Stimulated activated CD8-positive, alpha-beta memory T cell treated with anti-CD3 and anti-CD28 coated beads, Interleukin-4, amount 100 ng/mL, for 1 hour (primary cell): ENCODE data around the gene CHIA.
"Not testable (repeated sequence)": the region's sequence is repeated elsewhere in the genome, so short reads cannot be mapped to it uniquely, and the experiment has no call there.

ENCODE experiments used
- DNase-seq, 2 donors: peaks; one replicate each; pipeline ENCODE4 v3.0.0-alpha.2; 2020; ENCODE audit warnings: low read depth in 2 of 2, low spot score in 1 of 2

Gene CHIA

DNA sequence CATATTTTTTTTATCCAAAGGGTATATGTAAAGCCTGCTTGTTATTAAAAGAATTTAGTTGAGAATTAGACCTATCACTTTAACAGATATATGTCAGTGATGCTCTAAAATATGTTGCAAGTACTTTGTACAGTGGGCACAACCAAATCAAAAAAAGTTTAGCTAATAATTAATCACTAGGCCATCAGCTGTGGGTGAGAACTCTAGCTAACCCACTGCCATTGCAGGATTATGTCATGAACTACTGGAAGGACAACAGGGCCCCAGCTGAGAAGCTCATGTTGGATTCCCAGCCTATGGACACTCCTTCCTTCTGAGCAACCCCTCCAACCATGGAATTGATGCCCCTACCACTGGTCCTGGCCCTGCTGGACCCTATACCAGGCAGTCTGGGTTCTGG lies 6.8 kb upstream of the CHIA start:
- no peak for DNase-seq

GRCh38 chr1:111285879-111286278 lies 4.8 kb upstream of the CHIA start:
- no peak for DNase-seq

GRCh38 chr1:111286912-111287311 lies 3.7 kb upstream of the CHIA start:
- DNase-seq, result no peak

DNA sequence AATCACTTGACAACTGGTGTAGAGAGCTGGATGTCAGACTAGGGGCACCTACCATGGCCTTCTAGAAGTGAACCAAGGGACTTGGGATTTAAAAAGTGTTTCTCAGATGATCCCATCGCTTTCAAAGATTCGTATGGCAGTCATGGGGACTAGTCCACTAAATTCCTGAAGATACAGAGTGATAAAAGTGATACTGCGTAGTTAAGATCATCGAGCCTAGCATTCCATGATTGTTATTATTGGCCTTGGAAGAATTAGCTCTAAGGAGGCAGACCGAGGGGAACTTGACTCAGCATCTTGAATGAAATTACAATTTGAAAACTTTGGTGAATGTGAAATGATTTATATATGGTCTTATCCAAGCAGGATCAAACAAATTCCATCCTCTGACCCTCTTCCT lies 1.3 kb upstream of the CHIA start:
- no peak for DNase-seq

GRCh38 chr1:111290104-111290503 lies 547 bp upstream of the CHIA start:
- DNase-seq, result no peak

DNA sequence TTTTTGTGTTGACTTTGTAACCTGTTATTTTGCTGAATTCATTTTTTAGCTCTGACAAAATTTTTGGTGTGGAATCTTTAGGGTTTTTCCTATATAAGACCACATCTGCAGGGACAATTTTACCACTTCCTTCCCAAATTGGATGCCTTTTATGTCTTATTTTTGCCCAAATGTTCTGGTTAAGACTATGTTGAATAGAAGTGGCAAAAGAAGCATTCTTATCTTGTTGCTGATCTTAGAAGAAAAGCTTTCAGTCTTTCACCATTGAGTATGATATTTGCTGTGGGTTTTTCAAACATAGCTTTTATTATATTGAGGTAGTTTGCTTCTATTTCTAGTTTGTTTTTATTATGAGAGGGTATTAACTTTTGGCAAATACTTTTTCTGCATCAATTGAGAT lies 3.7 kb downstream of the CHIA start:
- no peak for DNase-seq

DNA sequence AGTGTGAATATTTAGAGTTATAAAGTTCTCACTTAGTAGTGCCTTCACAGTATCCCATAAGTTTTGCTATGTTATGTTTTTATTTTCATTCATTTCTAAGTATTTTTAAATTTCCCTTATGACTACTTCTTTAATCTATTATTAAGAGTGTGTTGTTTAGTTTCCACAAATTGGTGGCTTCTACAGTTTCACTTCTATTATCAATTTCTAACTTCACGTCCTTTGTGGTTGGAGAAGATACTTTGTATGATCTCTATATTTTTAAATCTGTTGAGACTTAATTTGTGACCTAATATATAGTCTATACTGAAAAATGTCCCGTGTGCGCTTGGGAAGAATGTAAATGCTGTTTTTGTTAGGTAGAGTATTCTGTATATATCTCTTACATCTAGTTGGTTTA lies 11.7 kb downstream of the CHIA start:
- DNase-seq, result no peak

GRCh38 chr1:111309690-111310089 lies 19.0 kb downstream of the CHIA start:
- no peak for DNase-seq

GRCh38 chr1:111318523-111318922 lies 27.9 kb downstream of the CHIA start:
- DNase-seq, result no peak

DNA sequence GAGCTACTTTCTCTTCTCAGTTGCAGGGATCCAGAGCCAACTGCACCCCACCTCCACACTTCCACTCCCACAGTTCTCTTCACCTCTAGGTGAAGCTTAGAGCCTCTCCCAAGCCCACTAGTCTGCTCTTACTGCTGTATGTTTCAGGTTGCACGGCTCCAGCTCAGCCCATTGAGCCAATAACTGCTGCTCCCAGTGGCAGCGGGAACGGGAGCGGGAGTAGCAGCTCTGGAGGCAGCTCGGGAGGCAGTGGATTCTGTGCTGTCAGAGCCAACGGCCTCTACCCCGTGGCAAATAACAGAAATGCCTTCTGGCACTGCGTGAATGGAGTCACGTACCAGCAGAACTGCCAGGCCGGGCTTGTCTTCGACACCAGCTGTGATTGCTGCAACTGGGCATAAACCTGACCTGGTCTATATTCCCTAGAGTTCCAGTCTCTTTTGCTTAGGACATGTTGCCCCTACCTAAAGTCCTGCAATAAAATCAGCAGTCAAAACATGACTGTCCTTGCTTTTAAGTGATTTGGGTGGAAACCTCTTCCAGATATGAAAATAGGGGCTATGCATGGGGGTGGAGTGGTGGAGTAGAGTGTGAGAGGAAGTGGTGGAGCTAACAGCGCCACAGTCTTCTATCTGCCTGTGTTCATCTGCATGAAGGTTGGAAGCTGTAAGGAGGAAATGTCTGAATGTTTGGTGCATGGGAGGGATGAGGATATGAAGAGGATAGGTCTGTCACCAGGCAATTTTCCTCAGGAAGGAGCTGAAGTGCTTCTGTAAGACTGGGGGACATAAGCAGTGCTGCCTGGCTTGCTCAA lies 29.6 kb downstream of the CHIA start:
- DNase-seq, result no peak

DNA sequence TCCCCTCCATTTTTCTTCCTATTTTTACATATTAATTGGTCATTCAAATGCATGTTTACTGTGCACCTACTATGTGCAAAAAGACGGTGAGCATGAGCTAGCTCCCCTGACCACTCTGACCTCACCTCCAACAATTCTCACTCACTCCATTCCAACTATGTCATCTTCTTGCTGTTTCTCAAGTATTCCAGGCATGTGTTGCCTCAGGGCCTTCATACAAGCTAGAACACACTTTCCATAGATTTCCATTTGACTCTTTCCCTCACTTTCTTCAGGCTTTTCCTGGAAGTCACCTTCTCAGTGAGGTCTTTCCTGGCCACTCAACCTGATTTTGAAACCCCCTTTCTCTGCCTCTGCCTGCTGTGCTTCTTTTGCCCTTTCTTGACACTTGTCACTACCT lies 32.6 kb downstream of the CHIA start:
- no peak for DNase-seq

- no peak for DNase-seq
These were observed 41.5 kb downstream of the CHIA start for GRCh38 chr1:111332190-111332589.

DNA sequence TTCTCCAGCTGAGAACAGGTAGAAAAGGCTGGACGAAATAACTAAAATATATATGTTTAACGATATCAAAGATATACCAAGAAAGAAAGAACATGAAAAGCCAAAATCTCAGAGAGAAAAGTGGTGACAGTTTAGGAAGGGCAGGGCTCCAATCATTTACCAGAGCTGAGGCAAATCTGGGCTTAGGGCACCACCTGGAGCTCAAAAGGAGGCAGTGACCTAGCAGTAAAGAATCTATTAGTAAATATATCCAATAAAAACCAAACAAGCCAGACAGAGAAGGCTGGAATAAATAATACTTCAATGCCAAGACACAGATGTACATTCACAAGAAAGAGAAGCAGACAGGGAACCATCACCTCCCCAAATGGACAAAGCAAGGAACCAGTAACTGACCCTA lies 43.5 kb downstream of the CHIA start:
- peak in 1 of 2 donors; percentile 28 for DNase-seq

GRCh38 chr1:111335214-111335877 lies 44.7 kb downstream of the CHIA start:
- not testable (repeated sequence) for DNase-seq

DNA sequence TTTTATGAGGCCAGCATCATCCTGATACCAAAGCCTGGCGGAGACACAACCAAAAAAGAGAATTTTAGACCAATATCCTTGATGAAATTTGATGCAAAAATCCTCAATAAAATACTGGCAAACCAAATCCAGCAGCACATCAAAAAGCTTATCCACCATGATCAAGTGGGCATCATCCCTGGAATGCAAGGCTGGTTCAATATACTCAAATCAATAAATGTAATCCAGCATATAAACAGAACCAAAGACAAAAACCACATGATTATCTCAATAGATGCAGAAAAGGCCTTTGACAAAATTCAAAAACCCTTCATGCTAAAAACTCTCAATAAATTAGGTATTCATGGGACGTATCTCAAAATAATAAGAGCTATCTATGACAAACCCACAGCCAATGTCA lies 48.2 kb downstream of the CHIA start:
- not testable (repeated sequence) for DNase-seq

DNA sequence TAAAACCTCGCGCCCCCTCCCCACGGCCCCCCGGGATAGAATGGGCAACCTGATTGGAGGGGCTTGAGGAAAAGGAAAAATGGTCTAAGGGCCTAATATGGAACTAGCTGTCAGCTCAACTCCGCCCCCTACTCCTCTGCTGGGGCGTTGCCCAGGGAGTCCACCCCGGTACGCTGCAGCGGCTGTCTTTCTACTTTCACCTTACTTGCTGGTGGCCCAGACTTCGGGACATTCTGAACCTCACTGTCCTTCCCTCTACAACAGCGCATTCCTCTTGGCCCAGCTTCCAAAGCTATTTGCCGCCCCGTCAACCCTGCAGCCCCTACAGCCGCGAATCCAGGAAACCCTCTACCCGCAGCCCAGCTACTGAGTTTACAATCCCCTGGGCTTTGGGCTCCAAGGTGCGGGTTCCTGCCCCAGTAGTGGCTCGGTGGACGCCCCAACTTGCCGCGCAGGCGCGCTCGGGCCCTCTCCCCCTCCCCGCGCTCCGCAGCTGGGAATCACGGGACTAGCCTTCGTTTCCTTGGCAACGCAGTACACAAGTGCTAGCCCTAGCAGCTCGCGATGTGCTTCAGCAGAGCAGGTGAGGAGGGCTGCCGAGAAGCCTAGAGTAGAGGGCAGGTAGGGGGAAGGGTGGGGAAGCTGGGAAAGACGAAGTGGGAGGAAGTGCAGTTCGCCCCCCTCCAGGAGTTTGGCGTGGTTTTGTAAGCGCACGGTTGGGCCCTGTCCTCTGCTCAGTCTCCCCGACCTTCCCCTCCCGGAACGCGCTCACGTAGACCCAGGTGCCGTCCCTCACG lies 55.6 kb downstream of the CHIA start:
- DNase-seq, result peak; percentile 49 to 70

- no peak for DNase-seq
These were observed 56.4 kb downstream of the CHIA start for GRCh38 chr1:111347026-111347425.

GRCh38 chr1:111351700-111352099 lies 61.0 kb downstream of the CHIA start:
- no peak for DNase-seq

DNA sequence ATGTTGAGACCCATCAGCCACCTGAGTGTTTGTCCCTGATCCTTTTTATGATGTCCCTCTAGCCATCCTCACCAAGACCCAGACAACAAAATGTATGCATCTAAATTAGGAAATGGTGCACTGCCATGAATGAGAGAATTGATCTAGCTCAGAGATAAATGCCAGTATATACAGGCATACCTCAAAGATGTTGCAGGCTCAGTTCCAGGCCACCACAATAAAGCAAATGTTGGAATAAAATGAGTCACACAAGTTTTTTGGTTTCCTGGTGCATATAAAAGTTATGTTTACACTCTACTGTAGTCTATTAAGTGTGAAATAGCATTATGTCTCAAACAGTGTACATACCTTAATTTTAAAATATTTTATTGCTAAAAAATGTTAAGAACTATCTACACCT lies 63.9 kb downstream of the CHIA start:
- no peak for DNase-seq

- DNase-seq, result no peak
These were observed 68.3 kb downstream of the CHIA start for GRCh38 chr1:111358964-111359363.

GRCh38 chr1:111359376-111359775 lies 68.7 kb downstream of the CHIA start:
- no peak for DNase-seq

GRCh38 chr1:111360257-111360656 lies 69.6 kb downstream of the CHIA start:
- not testable (repeated sequence) for DNase-seq
